Right ventricle myocardium inferior (tissue), 1 donor: ENCODE data around the gene NPSR1. TPM values are rescaled to one million over a fixed set of nuclear protein-coding genes. Genes with fewer than 3 reads are reported as not detected.

Source experiments
- ATAC-seq: fragments of 200-7000 bp; cut with Tn5 transposase; one replicate; pipeline ENCODE4 v1.9.1; 2020; ENCODE audit warnings: mild to moderate bottlenecking, moderate library complexity
- DNase-seq: peaks from one replicate; pipeline ENCODE4 v3.0.0; 2021; ENCODE audit errors: missing footprints
- intact Hi-C: fragments of 100-400 bp; cut with DNase I; formaldehyde crosslinking; loops from one replicate; pipeline ENCODE4 v1.11.0; 2022
- total RNA-seq: library from RNA; stranded (reverse); fragmentation: NEBNext Ultra II Directional; extraction: Animal tissue kit (Norgen Biotek cat#: 25700); gene quantifications from one replicate; pipeline ENCODE4 v1.2.1, GENCODE V29; 2021
- donor health status: DM: no; HTN: yes; CAD: no; lungs with severe emphysema.

The NPSR1 gene
- total RNA-seq, 1 donor from 2014 or later, result not detected

DNA sequence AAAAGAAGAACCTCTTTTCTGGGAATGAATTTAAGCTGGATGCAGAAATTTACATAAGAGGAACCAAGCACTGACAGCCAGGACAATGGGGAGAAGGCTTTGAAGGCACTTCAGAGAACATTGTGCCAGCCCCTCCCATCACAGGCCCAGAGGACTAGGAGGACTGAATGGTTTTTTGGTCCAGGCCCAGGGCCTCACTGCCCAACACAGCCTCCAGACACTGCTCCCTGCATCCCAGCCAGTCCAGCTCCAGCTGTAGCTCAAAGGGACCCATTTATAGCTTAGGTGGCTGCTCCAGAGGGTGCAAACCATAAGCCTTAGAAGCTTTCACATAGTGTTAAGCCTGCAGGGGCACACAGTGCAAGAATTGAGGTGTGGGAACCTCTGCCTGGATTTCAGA, 237.2 kb downstream of the NPSR1 start:
- no peak for ATAC-seq
- DNase-seq, result no peak
- intact Hi-C loops, result no loop called here
